Esophagus squamous epithelium (tissue), 5 donors: ENCODE measurements around the gene WDR6. TPM values are rescaled to one million over a fixed set of nuclear protein-coding genes. Genes with fewer than 3 reads are reported as not detected.

Source experiments
- DNase-seq: peaks from one replicate; lab custom pipeline; 2025; lab: John Stamatoyannopoulos, UW
- H3K27ac ChIP-seq, 4 donors: fragments of 200-600 bp; sonication (generic); one replicate each; pipeline ENCODE4 v1.5.1; 2016 to 2019; ENCODE audit warnings: mild to moderate bottlenecking in 1 of 4
- H3K27me3 ChIP-seq, 4 donors: fragments of 200-600 bp; sonication (generic); 1 replicate in 3 of 4; 2 replicates in 1 of 4; pipeline versions ENCODE4 v1.5.1 to v1.6.0; 2017 to 2021; ENCODE audit warnings: antibody characterized with exemption in 1 of 4
- H3K36me3 ChIP-seq, 3 donors: fragments of 200-600 bp; sonication (generic); one replicate each; pipeline ENCODE4 v1.5.1; 2016 to 2019
- H3K4me1 ChIP-seq, 3 donors: fragments of 200-600 bp; sonication (generic); one replicate each; pipeline ENCODE4 v1.5.1; 2017 to 2019
- H3K4me3 ChIP-seq, 4 donors: fragments of 200-600 bp; sonication (generic); 1 replicate in 3 of 4; 2 replicates in 1 of 4; pipeline ENCODE4 v1.5.1; 2016 to 2019; ENCODE audit warnings: mild to moderate bottlenecking in 2 of 4, moderate library complexity in 1 of 4
- H3K9me3 ChIP-seq, 3 donors: fragments of 200-600 bp; sonication (generic); one replicate each; pipeline ENCODE4 v1.5.1; 2016 to 2019
- CTCF ChIP-seq, 6 experiments: fragments of 450-650 bp in 4 of 6; fragments of 200-600 bp in 2 of 6; sonication (generic) in 2 of 6; IDR thresholded peaks; one replicate each; pipeline ENCODE4 v1.5.1; 2016 to 2019; ENCODE audit warnings: antibody characterized with exemption in 6 of 6, mild to moderate bottlenecking in 4 of 6, moderate library complexity in 4 of 6
- POLR2A ChIP-seq, 4 donors: fragments of 450-650 bp; IDR thresholded peaks; one replicate each; pipeline ENCODE4 v1.6.1; 2017; ENCODE audit warnings: antibody characterized with exemption in 4 of 4, mild to moderate bottlenecking in 4 of 4, moderate library complexity in 3 of 4
- WGBS, 2 donors: methylation state at CpG; one replicate each; pipeline ENCODE4 v1.1.5; 2018; 5-methylcytosine and 5-hydroxymethylcytosine counted together
- intact Hi-C: fragments of 100-400 bp; cut with DNase I; formaldehyde crosslinking; loops from one replicate; pipeline ENCODE4 v1.15.0; 2022
- total RNA-seq, 4 donors: library from RNA; depleted of rRNA; stranded (reverse); fragments of >200 nt; gene quantifications; one replicate each; pipeline ENCODE4 v1.1.0, GENCODE V29; 2016
- donor health status: DM: yes; HTN: yes; CAD: no.

The WDR6 gene
- total RNA-seq, 4 donors from 2014 or later = 27.4 to 78.0 (median 37.6) TPM

GRCh38 chr3:49017229-49017970, 10.2 kb downstream of the WDR6 start:
- WGBS, 2 donors = 14 to 65% methylated on average over 2 of the region's 23 CpGs

GRCh38 chr3:49017971-49018706, 10.9 kb downstream of the WDR6 start, which contains the start of gene DALRD3:
DALRD3 (minus strand) TSS chr3:49018580; CDS start chr3:49018564, 16 bp downstream.
- Histone ChIP-seq H3K4me1 (peaks cover 34 to 59% (median 35%) of the 10 kb centered on the region in 3 donors), H3K4me3 (peak within 1 kb of the TSS; percentile 71 to 94 (median 86)), H3K27ac (peak within 1 kb of the TSS; percentile 88 to 100 (median 96)), H3K9me3 (no peaks in the 10 kb centered on the region), H3K36me3 (peaks cover 11 to 42% (median 23%) of the 10 kb centered on the region in 3 donors), H3K27me3 (no peaks in the 10 kb centered on the region)
- peak in 1 of 6 experiments; percentile 11 for TF ChIP-seq CTCF (IDR thresholded peaks at IDR 0.05)
- peak in 2 of 4 donors; percentile 46 to 56 for TF ChIP-seq POLR2A (IDR thresholded peaks at IDR 0.05)
- DNase-seq = no peak
- 0% methylated on average over 13 of the region's 85 CpGs for WGBS, 2 donors
- intact Hi-C loops = no loop called here

More at GRCh38 chr3:49017229-49017970, 10.2 kb downstream of the WDR6 start:
- peak overlapping the region; percentile 71 to 94 (median 86) for H3K4me3 ChIP-seq
- H3K4me1 ChIP-seq = peaks cover 27 to 59% (median 32%) of the 10 kb centered on the region in 3 donors
- intact Hi-C loops = no loop called here
- H3K27me3 ChIP-seq = no peaks in the 10 kb centered on the region
- no peaks in the 10 kb centered on the region for H3K9me3 ChIP-seq
- DNase-seq = no peak
- TF ChIP-seq POLR2A (IDR thresholded peaks at IDR 0.05) (peak in 1 of 4 donors; percentile 4), CTCF (IDR thresholded peaks at IDR 0.05) (no peak)
- H3K36me3 ChIP-seq = peaks cover 11 to 44% (median 23%) of the 10 kb centered on the region in 3 donors
- peak overlapping the region; percentile 87 to 100 (median 90) for H3K27ac ChIP-seq

GRCh38 chr3:49018707-49019006, 11.5 kb downstream of the WDR6 start:
- 0 to 1% methylated on average over 18 of the region's 18 CpGs for WGBS, 2 donors
- Histone ChIP-seq H3K4me3 (peak overlapping the region; percentile 71 to 94 (median 86)), H3K27me3 (no peaks in the 10 kb centered on the region), H3K4me1 (peaks cover 37 to 59% (median 38%) of the 10 kb centered on the region in 3 donors), H3K9me3 (no peaks in the 10 kb centered on the region), H3K27ac (peak overlapping the region; percentile 87 to 100 (median 90)), H3K36me3 (peaks cover 15 to 42% (median 24%) of the 10 kb centered on the region in 3 donors)
- TF ChIP-seq CTCF (IDR thresholded peaks at IDR 0.05) (no peak), POLR2A (IDR thresholded peaks at IDR 0.05) (no peak)
- intact Hi-C loops = no loop called here
- DNase-seq = no peak

GRCh38 chr3:49019941-49020329, 12.7 kb downstream of the WDR6 start:
- no peaks in the 10 kb centered on the region for H3K9me3 ChIP-seq
- peak overlapping the region; percentile 97 to 100 (median 99) for H3K27ac ChIP-seq
- intact Hi-C loops = loop anchor here (10.0 kb wide), 1 partner anchor 75 kb away; the partner anchor contains the start of gene QRICH1
- no peak for DNase-seq
- H3K36me3 ChIP-seq = peaks cover 20 to 42% (median 24%) of the 10 kb centered on the region in 3 donors
- no peaks in the 10 kb centered on the region for H3K27me3 ChIP-seq
- peaks cover 37 to 69% (median 38%) of the 10 kb centered on the region in 3 donors for H3K4me1 ChIP-seq
- 0 to 44% methylated on average over 1 to 10 of the region's 12 CpGs for WGBS, 2 donors
- no peak for TF ChIP-seq CTCF (IDR thresholded peaks at IDR 0.05)
- no peak for TF ChIP-seq POLR2A (IDR thresholded peaks at IDR 0.05)
- H3K4me3 ChIP-seq = peak overlapping the region; percentile 66 to 99 (median 93)
